GM12878 (cell line): ENCODE measurements around the gene CCR3. TPM values are rescaled to one million over a fixed set of nuclear protein-coding genes. Genes with fewer than 3 reads are reported as not detected.

Experiments
- ATAC-seq: fragments of 200-7000 bp; cut with Tn5 transposase; 3 replicates; pipeline ENCODE4 v1.9.1; 2020; ENCODE audit warnings: mild to moderate bottlenecking, moderate library complexity
- BruUV-seq: library from RNA; stranded (reverse); fragments of 400-500 nt; replicated peaks from 2 replicates; lab custom pipeline; 2021; lab: Mats Ljungman, UMichigan
- CTCF ChIA-PET: fragments of 300-600 bp; sonication (Branson Sonifier 250); formaldehyde crosslinking; extraction: SDS; loops from one replicate; lab custom pipeline; 2021; ENCODE audit warnings: inconsistent platforms; lab: Yijun Ruan, JAX
- POLR2A ChIA-PET: fragments of 350-600 bp; formaldehyde crosslinking; extraction: SDS; loops from one replicate; lab custom pipeline; 2021; ENCODE audit warnings: inconsistent platforms; lab: Charles Lee
- RAD21 ChIA-PET: fragments of 300-600 bp; sonication (Branson Sonifier 250); formaldehyde crosslinking; loops from one replicate; lab custom pipeline; 2023; ENCODE audit warnings: antibody characterized with exemption; ENCODE audit not compliant: unreplicated experiment; lab: Charles Lee
- SMC1A ChIA-PET: fragments of 300-600 bp; sonication (Branson Sonifier 250); formaldehyde crosslinking; loops from one replicate; lab custom pipeline; 2023; ENCODE audit not compliant: unreplicated experiment, uncharacterized antibody; lab: Charles Lee
- DNase-seq: peaks from one replicate; pipeline ENCODE4 v3.0.0-alpha.2; 2011; ENCODE audit warnings: low read depth, low spot score
- FAIRE-seq: peaks from 3 replicates; lab custom pipeline; 2011; peaks lifted over from hg19 to GRCh38; lab: Jason Lieb, UNC
- H2AFZ ChIP-seq: 2 replicates; pipeline ENCODE4 v1.6.0; 2011; ENCODE audit warnings: low read depth, low read length, control low read depth; ENCODE audit not compliant: control insufficient read depth
- H3K27ac ChIP-seq: 2 replicates; pipeline ENCODE4 v1.5.1; 2011; ENCODE audit warnings: control low read depth; ENCODE audit not compliant: control insufficient read depth, insufficient read depth
- H3K27me3 ChIP-seq, 2 experiments: replicated peaks in 1 of 2; 2 replicates each; pipeline versions ENCODE4 v1.6.0 to v1.6.1; 2011; ENCODE audit warnings: low read length in 1 of 2; ENCODE audit not compliant: control insufficient read depth in 2 of 2, insufficient read depth in 2 of 2
- H3K36me3 ChIP-seq, 2 experiments: 2 replicates each; pipeline ENCODE4 v1.5.1; 2011; ENCODE audit warnings: low read length in 1 of 2; ENCODE audit not compliant: control insufficient read depth in 2 of 2, insufficient read depth in 2 of 2
- H3K4me1 ChIP-seq: 2 replicates; pipeline ENCODE4 v1.6.1; 2011; ENCODE audit warnings: mild to moderate bottlenecking, low read length, moderate library complexity, mixed read lengths; ENCODE audit not compliant: control insufficient read depth, insufficient read depth
- H3K4me2 ChIP-seq: 2 replicates; pipeline ENCODE4 v1.6.0; 2011; ENCODE audit warnings: control low read depth; ENCODE audit not compliant: control insufficient read depth, insufficient read depth
- H3K4me3 ChIP-seq: fragments of 200-600 bp; sonication (generic); 2 replicates; pipeline ENCODE4 v1.5.1; 2016
- H3K79me2 ChIP-seq: 2 replicates; pipeline ENCODE4 v1.6.0; 2011; ENCODE audit warnings: low read length; ENCODE audit not compliant: control insufficient read depth, insufficient read depth
- H3K9ac ChIP-seq: 2 replicates; pipeline ENCODE4 v1.8.0; 2011; ENCODE audit warnings: low read length, control low read depth, mixed read lengths; ENCODE audit not compliant: control insufficient read depth, insufficient read depth
- H3K9me3 ChIP-seq: replicated peaks from 3 replicates; pipeline ENCODE4 v1.5.1; 2011; ENCODE audit warnings: mild to moderate bottlenecking, low read length; ENCODE audit not compliant: control insufficient read depth, insufficient read depth
- H4K20me1 ChIP-seq: 2 replicates; pipeline ENCODE4 v1.6.0; 2011; ENCODE audit not compliant: control insufficient read depth, insufficient read depth
- CEBPB ChIP-seq, 2 experiments: fragments of 150-350 bp in 1 of 2; IDR thresholded peaks; 2 replicates each; pipeline ENCODE4 v1.6.1; 2012 to 2014; ENCODE audit warnings: low read depth in 2 of 2, low read length in 2 of 2, borderline replicate concordance in 1 of 2, inconsistent platforms in 1 of 2
- DPF2 ChIP-seq: fragments of 450-650 bp; IDR thresholded peaks from 2 replicates; pipeline ENCODE4 v1.6.1; 2017; ENCODE audit warnings: mild to moderate bottlenecking
- ETV6 ChIP-seq, 2 experiments: fragments of 450-650 bp in 1 of 2; IDR thresholded peaks in 1 of 2; conservative IDR thresholded peaks in 1 of 2; 2 replicates each; pipeline ENCODE4 v1.6.1; 2014; ENCODE audit warnings: antibody characterized with exemption in 1 of 2, borderline replicate concordance in 1 of 2, low read depth in 1 of 2, mild to moderate bottlenecking in 1 of 2, moderate library complexity in 1 of 2
- KAT2A ChIP-seq: conservative IDR thresholded peaks from 2 replicates; pipeline ENCODE4 v1.6.1; 2011; ENCODE audit warnings: low read depth, low read length; ENCODE audit not compliant: control insufficient read depth
- ZNF622 ChIP-seq: fragments of 450-650 bp; IDR thresholded peaks from 2 replicates; pipeline ENCODE4 v1.6.1; 2017; ENCODE audit warnings: mild to moderate bottlenecking, inconsistent platforms
- WGBS: methylation state at CpG from one replicate; pipeline ENCODE4 v1.1.6; 2016; ENCODE audit warnings: low lambda C conversion rate; ENCODE audit not compliant: insufficient replicate concordance, insufficient coverage; ENCODE audit errors: missing lambda C conversion rate; 5-methylcytosine and 5-hydroxymethylcytosine counted together
- in situ Hi-C: fragments of 300-500 bp; cut with MboI; formaldehyde crosslinking; loops from 9 replicates; pipeline ENCODE4 v1.14.3; 2018; ENCODE audit warnings: mixed read lengths
- intact Hi-C: fragments of 100-400 bp; cut with micrococcal nuclease; formaldehyde crosslinking; loops from one replicate; pipeline ENCODE4 v1.14.2; 2022; ENCODE audit not compliant: unreplicated experiment
- polyA plus RNA-seq, 11 experiments: library from polyadenylated mRNA; depleted of rRNA in 4 of 11; unstranded in 6 of 11; stranded (reverse) in 5 of 11; fragments of >200 nt; fragmentation: Nextera tagmentation in 4 of 11; fragmentation: Illumina TruSeq in 1 of 11; extraction: Ambion mirVana in 4 of 11; extraction: Trizol in 1 of 11; gene quantifications; 1 replicate in 1 of 11; 2 replicates in 10 of 11; pipeline versions ENCODE4 v1.2.1 to v1.2.3, GENCODE V29; 2011 to 2016; ENCODE audit warnings: inconsistent platforms in 2 of 11, missing spikeins in 2 of 11, low read depth in 1 of 11
- total RNA-seq, 4 experiments: library from RNA; depleted of rRNA in 3 of 4; stranded (reverse); fragments of >200 nt in 3 of 4; fragmentation: Illumina TruSeq in 1 of 4; extraction: Trizol in 1 of 4; gene quantifications; 2 replicates each; pipeline versions ENCODE4 v1.2.1 to v1.2.3, GENCODE V29; 2013 to 2021
- TF ChIP-seq, protein P1 (sequence below): fragments of 450-650 bp; IDR thresholded peaks from 2 replicates; pipeline ENCODE4 v1.6.1; 2018; ENCODE audit warnings: borderline replicate concordance, mild to moderate bottlenecking; ENCODE audit not compliant: partially characterized antibody

Gene CCR3
- total and polyA plus RNA-seq, 10 of the 15 experiments (the other 5 are each of a cell fraction or from before 2014, with no cell fraction given), result 0.13 to 0.78 (median 0.41) TPM; not detected in 1

GRCh38 chr3:46209053-46209452 is 33.2 kb upstream of the CCR3 start:
- in situ Hi-C loops, result loop anchor here (5.0 kb wide), 1 partner anchor 112 kb away; no protein-coding TSS in a partner anchor
- Histone ChIP-seq H3K9me3 (no peaks in the 10 kb centered on the region), H3K4me1 (peaks cover 40% of the 10 kb centered on the region)
- no peak for TF ChIP-seq DPF2
- no peak for TF ChIP-seq KAT2A
- no peak for TF ChIP-seq CEBPB (IDR thresholded peaks at IDR 0.05; ENCODE audit: borderline replicate concordance in 1 of 2, low read depth in 2 of 2, low read length in 2 of 2)
- TF ChIP-seq ETV6 (conservative IDR thresholded peaks at IDR 0.05 in 1 of 2, IDR thresholded peaks at IDR 0.05 in 1 of 2; ENCODE audit: borderline replicate concordance in 1 of 2, low read depth in 1 of 2), result peak in 1 of 2 experiments; percentile 19; a peak in 1 of 4 replicates
- TF ChIP-seq ZNF622, result no peak
- TF ChIP-seq, protein P1, sequence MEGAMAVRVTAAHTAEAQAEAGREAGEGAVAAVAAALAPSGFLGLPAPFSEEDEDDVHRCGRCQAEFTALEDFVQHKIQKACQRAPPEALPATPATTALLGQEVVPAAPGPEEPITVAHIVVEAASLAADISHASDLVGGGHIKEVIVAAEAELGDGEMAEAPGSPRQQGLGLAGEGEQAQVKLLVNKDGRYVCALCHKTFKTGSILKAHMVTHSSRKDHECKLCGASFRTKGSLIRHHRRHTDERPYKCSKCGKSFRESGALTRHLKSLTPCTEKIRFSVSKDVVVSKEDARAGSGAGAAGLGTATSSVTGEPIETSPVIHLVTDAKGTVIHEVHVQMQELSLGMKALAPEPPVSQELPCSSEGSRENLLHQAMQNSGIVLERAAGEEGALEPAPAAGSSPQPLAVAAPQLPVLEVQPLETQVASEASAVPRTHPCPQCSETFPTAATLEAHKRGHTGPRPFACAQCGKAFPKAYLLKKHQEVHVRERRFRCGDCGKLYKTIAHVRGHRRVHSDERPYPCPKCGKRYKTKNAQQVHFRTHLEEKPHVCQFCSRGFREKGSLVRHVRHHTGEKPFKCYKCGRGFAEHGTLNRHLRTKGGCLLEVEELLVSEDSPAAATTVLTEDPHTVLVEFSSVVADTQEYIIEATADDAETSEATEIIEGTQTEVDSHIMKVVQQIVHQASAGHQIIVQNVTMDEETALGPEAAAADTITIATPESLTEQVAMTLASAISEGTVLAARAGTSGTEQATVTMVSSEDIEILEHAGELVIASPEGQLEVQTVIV, result no peak
- TF ChIP-seq, all 136 proteins: peak for 1
- Histone ChIP-seq H3K9ac (no peak overlapping the region), H3K4me3 (no peak overlapping the region), H3K4me2 (no peak overlapping the region), H3K27me3 (no peaks in the 10 kb centered on the region), H3K79me2 (no peaks in the 10 kb centered on the region; the same call in 1 of the 2 replicates), H3K27ac (no peak overlapping the region), H2AFZ (no peak overlapping the region), H4K20me1 (no peaks in the 10 kb centered on the region), H3K36me3 (no peaks in the 10 kb centered on the region)
- WGBS, result 67% methylated on average over 2 of the region's 2 CpGs
- FAIRE-seq (no peak), DNase-seq (no peak), ATAC-seq (no peak)
- RAD21 ChIA-PET, result interaction anchor here (0.7 to 7.7 kb wide), 20 partner anchors 8 to 207 kb away, joined by 3 to 268 read pairs (median 6); partner anchors contain the start of gene CCR5
- intact Hi-C loops, result loop anchor here (2.0 to 5.0 kb wide), 3 partner anchors 110 to 617 kb away; partner anchors contain the start of gene LIMD1
- CTCF ChIA-PET, result interaction anchor here (0.6 to 7.7 kb wide), 22 partner anchors 7 to 346 kb away, joined by 3 to 396 read pairs (median 5); partner anchors contain the start of gene CCR5
- POLR2A ChIA-PET, result interaction anchor here (0.6 to 3.9 kb wide), 11 partner anchors 22 to 166 kb away, joined by 3 to 25 read pairs (median 4); partner anchors contain the start of gene CCR5
- SMC1A ChIA-PET, result interaction anchor here (0.6 to 7.8 kb wide), 25 partner anchors 8 to 279 kb away, joined by 3 to 342 read pairs (median 7); partner anchors contain the start of gene CCR5
- no TSS peak for BruUV-seq
